NT2/D1 (cell line): ENCODE data around the gene TMEM79.

Experiments used
- SUZ12 ChIP-seq: IDR thresholded peaks from 2 replicates; pipeline ENCODE4 v1.6.1; 2011; ENCODE audit not compliant: insufficient read length, insufficient read depth; ENCODE audit errors: extremely low read depth
- ZNF274 ChIP-seq: IDR thresholded peaks from 2 replicates; pipeline ENCODE4 v1.6.1; 2011; ENCODE audit warnings: mild to moderate bottlenecking, low read depth, low read length

- TF ChIP-seq SUZ12 (no peak), ZNF274 (no peak)
Measured at GRCh38 chr1:156310962-156311361, 26.8 kb downstream of the TMEM79 start.
